GM19240 (cell line): Measurements from ENCODE around the gene CENPP.

Experiments
- DNase-seq: peaks from one replicate; pipeline ENCODE4 v3.0.0; 2011; ENCODE audit warnings: low spot score; ENCODE audit not compliant: insufficient read length

CENPP gene

DNA sequence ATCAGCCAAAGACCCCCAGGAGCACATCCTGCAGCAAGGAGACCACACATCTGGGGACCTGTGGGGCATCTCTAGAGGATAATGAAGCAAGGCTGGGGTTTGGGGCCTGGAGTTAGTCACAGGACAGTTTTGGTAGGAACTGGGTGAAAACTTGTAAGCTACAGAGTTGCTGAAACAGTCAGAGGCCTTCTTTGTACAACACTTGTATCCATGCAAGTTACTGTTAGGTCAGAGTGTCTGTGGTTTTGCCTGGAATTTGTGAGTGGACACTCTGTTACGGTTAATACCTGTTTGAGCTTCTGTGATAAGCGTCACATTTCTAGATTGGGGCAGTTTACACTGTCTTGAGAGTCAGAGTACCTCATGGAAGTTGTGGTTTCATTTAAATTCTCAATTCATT lies 179.1 kb downstream of the CENPP start:
- DNase-seq = no peak

DNA sequence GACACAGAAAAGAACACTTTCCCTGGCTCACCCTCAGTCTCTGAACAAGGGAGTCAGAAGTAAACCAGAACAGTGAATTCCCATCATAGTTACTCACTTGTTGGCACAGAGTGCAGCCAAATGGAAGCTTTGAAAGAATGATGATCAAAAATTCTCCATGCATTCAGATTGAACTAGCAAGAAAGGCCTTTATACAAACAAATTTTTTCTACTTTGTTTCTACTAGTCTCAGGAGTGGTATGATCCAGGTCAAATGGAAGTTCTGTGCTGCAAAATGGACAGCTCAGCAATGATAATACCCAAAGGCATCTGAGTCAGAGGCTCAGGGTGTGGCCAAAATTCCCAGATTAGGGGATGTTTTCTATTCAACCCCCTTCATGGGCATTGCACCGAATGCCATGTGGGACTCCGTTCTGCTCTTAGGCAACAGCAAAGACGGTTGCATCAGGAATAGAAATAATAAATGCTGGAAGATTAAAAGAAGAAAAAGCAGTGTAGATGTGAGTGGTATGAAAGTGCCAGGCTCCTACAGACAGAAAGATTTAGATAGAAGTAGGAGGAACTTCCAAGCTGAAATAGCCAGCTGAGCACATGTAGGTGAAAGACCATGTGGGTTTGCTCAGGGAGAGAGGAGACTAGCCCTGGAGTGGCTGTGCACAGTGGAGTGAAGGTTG lies 180.6 kb downstream of the CENPP start:
- DNase-seq = no peak

DNA sequence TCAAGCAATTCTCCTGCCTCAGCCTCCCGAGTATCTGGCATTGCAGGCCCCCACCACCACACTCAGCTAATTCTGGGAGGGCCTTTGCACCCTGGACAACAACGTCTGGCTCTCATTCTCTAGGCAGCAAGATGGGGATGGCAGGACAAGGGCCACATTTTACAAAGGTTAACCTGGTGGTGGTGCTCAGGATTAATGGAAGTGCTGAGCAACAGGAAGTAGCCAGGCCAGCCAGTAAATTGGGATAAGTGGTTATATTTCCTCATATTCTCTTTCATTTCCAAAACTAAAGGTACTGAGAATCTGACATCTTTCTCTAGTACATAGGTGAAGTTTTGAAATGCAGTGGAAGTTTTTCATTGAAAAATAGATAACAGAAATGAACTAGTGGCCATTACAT lies 181.3 kb downstream of the CENPP start:
- DNase-seq = no peak

DNA sequence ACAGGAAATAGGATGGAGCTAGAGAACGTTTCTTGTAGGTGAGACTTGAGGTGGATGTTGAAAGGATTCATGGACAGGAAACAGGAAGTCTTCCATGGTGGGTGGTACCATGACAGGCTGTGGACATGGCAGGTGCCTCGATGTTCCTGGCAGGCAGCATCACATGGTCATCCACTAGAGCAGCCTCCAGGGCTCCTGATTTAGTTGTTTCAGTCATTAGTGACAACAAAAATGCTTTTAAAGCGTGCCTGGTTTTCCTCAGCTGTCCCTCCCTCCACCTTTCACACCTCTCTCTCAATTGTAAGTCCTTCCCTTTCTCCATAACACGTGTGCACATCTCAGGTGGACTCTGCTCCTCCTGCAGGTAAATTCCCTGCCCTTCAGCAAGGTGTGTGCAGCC lies 181.7 kb downstream of the CENPP start:
- DNase-seq = no peak

- DNase-seq = no peak
Observed at GRCh38 chr9:92508018-92508820, 182.5 kb downstream of the CENPP start.

- no peak for DNase-seq
Observed at GRCh38 chr9:92509050-92509449, 183.3 kb downstream of the CENPP start.

GRCh38 chr9:92510747-92511146 lies 185.0 kb downstream of the CENPP start:
- DNase-seq = no peak

DNA sequence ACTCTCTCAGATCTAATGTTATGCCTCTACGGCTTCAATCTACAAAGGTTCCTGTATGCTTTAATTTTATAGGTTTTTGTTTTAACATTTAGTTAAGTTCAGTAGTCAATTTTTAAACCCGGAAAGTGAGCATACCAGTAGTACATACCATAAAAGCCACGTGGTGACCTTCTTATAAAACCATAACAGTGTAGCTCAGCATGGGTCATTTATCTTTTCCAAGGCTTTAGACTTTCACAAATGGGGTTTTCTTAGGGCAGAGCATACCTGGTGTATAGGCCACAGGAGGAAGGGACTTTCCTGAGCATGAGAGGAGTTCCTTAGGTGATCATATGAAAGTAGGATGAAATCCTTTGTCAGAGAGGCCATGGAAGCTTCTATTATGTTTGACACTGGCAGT lies 186.9 kb downstream of the CENPP start:
- no peak for DNase-seq

GRCh38 chr9:92513349-92513748 lies 187.6 kb downstream of the CENPP start:
- DNase-seq = no peak

GRCh38 chr9:92514635-92515034 lies 188.9 kb downstream of the CENPP start:
- DNase-seq = no peak

GRCh38 chr9:92516521-92516920 lies 190.8 kb downstream of the CENPP start:
- no peak for DNase-seq

DNA sequence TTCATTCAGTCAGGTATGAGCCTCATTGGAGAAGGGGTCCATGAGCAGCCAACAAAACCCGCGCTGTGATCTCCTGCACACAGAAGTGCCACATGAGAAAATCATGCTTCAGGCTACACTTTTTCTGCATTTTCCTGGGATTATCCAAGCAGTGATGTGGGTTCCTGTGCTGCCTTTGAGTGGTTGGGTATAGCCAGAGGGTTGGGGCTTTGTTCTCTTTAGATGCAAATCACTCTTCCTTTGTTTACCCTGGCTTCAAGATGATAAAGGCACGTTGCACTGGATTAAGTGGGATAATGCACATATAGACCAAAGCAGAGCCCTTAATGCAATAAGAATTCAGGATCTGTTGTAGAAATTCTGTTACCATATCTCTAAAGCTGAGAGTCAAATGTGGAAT lies 191.3 kb downstream of the CENPP start:
- DNase-seq = no peak

GRCh38 chr9:92518199-92518598 lies 192.4 kb downstream of the CENPP start:
- no peak for DNase-seq

DNA sequence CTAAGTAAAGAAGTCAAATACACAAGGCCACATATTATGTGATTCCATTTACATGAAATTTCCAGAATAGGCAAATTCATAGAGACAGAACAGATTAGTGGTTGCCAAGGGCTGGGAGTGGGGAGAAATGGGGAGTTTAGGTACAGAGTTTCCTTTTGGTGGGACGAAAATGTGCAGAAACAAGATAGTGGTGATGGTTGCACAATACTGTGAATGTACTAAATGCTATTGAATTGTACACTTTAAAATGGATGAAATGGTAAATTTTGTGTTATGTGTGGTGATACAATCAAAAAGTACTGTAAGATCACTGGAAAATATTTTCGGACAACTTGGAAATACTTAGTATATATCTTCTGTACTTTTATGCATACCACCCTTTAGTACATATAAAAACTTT lies 195.1 kb downstream of the CENPP start:
- DNase-seq = no peak

- no peak for DNase-seq
Observed at GRCh38 chr9:92522983-92523970, 197.5 kb downstream of the CENPP start.

- DNase-seq = no peak
Observed at GRCh38 chr9:92524881-92525280, 199.1 kb downstream of the CENPP start.

GRCh38 chr9:92525306-92525705 lies 199.6 kb downstream of the CENPP start:
- no peak for DNase-seq

DNA sequence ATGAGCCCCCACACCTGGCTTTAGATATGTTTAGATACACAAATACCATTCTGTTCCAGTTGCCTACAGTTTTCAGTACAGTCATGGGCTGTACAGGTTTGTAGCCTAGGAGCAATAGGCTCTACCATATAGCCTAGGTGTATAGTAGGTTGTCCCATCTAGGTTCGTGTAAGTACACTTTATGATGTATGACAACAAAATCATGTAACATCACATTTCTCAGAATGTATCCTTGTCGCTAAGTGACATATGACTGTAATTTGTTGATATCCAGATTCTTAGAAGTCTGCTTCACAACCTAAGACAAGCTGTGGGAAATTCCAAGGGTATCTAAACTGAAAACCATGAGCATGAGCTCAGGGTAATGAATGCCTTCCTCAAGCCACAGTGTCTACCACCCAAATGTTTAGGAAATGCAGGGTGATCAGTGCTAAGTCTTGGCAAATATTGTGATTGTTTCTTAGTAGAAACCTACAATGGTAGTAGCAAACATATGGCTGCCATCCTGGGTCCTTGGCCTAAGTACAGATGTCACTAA lies 201.6 kb downstream of the CENPP start:
- DNase-seq = no peak

GRCh38 chr9:92527832-92528521 lies 202.2 kb downstream of the CENPP start:
- no peak for DNase-seq

GRCh38 chr9:92528522-92528849 lies 202.7 kb downstream of the CENPP start:
- no peak for DNase-seq

- no peak for DNase-seq
Observed at GRCh38 chr9:92529124-92529523, 203.4 kb downstream of the CENPP start.
